G401 (cell line): ENCODE measurements around the gene IL15RA. TPM values are rescaled to one million over a fixed set of nuclear protein-coding genes. Genes with fewer than 3 reads are reported as not detected.
A peak's percentile ranks its signal among the peaks of the same experiment; 100 is the strongest.
"Not testable (repeated sequence)": the region's sequence is repeated elsewhere in the genome, so short reads cannot be mapped to it uniquely, and the experiment has no call there.

Experiments
- DNase-seq: peaks from one replicate; pipeline ENCODE4 v3.0.0-alpha.2; 2015; ENCODE audit warnings: low spot score
- in situ Hi-C: cut with HindIII; loops from 2 replicates; pipeline ENCODE4 v1.10.0; 2016; ENCODE audit warnings: low sequenced_read_pairs, mixed read lengths
- total RNA-seq: library from RNA; depleted of rRNA; stranded (reverse); fragments of >200 nt; shearing (Covaris generic); gene quantifications from 2 replicates; pipeline ENCODE4 v1.2.3, GENCODE V29; 2014

The IL15RA gene
- total RNA-seq, 1 experiment from 2014 or later = not detected

DNA sequence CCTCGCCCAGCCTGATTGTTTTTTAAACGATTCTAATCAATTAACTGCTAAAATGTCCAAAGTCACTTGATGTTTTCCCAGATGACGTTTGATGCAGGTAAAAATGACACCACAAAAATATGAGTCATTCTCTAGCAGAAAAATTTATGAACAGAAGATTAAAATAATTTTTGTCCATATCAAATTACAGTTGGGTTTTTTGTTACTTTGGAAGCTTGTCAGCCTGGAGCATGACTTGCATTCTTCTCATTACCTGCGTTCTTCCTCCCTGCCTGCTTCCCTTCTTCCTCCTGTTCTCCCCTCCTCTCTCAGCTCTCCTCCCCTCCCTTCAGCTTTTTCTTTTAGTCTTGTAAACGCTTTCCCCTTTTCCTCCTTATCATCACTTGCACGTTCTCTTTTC is 18.7 kb downstream of the IL15RA start:
- in situ Hi-C loops = no loop called here
- no peak for DNase-seq

DNA sequence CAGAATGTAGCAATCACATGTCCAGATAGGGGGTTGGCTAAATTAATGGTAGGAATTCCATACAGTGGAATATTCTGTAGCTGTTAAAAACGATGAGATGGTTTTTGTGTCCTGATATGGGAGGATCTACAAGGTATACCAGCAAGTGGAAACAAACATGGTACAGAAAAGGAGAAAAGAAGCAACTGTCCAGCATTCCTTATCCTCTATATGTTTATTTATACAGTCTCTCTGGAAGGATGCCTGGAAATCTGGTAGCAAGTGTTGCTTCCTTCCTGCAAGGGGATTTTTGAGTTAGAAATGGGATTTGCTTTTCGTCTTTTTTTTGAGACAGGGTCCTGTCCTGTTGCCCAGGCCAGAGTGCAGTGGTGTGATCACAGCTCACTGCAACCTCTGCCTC is 19.3 kb downstream of the IL15RA start:
- in situ Hi-C loops = no loop called here
- no peak for DNase-seq

DNA sequence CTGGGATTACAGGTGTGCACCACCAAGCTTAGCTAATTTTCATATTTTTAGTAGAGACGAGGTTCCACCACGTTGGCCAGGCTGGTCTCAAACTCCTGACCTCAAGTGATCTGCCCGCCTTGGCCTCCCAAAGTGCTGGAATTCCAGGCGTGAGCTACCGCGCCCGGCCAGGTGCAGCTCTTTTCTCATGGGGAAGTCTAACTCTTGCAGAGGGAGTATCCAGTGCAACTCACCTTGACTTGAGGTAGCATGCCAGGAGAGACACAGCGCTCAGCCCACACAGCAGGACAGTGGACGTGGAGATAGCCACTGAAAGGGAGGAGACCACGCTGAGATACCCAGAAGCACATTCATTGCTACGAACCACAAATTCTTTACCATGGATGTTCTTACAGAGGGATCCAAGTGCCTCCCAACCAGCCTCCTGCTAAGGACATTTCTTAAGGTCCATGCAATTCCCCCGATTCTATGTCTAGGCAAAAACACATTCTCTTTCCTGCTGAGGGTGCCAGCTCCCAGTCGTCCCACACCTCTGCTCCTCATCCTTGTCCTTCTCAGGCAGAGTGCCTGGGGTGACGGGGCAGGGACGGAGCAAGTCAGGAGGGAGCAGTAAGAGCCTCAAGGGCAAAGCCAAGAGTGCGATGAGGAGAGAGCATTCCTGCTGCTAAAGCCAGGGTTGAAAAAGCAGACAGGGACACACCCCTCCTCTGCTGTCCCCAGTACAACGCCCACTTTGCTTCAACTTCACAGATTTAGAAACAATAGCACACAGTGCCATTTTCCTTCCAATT is 21.0 kb downstream of the IL15RA start:
- in situ Hi-C loops = no loop called here
- no peak for DNase-seq

DNA sequence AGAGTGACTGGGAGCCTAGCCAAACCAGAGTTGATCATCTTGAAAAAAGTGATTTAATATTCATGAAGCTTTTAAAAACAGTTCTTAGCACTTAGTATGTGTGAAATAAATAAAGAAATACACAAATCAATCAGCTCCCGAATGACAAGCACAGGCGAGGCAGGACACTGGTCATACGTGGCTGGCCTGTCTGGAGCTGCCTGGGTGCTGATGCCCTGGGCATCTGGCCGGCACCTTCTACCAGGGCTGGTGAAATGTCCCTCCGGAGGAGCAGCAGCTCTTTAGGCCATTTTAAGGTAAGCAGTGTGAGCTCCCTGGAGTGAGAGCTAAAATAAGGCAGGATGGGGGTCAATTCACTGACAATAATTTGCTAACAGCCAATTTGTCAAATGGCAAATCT is 23.7 kb downstream of the IL15RA start:
- no peak for DNase-seq
- in situ Hi-C loops = no loop called here

DNA sequence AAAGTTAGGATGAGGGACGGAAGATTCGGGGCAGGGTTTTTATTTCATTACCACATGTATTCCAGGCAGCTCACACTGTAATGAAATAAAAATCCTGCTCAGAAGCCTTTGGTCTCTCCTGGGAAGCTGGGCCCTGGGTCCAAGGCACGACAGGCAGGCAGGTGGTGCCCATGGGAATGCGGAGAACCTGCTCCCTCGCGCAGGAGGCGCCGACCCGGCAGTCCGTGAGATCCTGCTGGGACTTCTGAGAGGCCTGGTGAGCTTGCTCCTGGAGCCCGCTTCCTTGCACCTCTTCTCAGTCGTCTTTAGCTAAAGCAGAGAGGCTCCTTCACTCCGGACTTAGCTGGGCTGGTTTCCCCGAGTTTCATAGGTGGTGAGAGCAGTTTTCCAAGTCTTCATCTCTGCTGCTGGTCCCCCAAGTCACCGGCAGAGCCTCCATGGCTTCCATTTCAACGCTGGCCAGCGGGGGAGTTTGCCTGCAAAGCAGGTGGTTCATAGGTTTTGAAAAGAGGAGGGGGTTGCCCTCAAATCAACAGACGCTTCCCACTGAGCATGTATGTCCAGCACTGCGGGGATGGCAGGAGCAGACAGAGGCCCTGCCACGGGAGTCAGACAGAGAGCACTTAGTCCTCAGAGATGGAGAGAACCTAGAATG is 24.5 kb downstream of the IL15RA start:
- DNase-seq = no peak

DNA sequence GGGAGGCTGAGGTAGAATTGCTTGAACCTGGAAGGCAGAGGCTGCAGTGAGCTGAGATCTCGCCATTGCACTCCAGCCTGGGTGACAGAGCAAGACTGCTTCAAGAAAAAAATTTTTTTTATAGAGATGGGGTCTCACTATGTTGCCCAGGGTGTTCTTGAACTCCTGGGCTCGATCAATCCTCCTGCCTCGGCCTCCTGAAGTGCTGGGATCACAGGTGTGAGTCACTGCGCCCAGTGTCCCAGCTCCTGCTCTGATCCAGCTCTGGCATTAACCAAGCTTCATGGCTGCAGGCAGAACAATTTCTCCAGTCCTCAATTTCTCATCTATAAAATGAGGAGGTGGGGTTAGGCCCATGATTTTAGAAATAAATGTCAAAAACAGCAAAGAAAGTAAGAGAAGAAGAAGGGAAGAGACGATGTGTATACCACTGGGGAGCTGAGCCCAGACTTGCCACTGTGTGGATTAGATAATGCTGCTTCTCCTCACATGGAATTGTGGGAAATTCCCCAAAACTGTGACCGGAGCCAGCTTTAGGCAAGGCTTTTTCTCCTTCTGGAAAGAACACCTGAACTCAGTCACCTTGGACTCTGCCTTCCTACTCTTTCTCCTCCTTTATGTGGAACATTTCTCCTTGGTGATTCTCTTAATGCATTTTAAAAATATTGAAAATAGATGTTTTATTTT is 25.5 kb downstream of the IL15RA start:
- in situ Hi-C loops = no loop called here
- no peak for DNase-seq

More for the DNA sequence above, 24.5 kb downstream of the IL15RA start:
- in situ Hi-C loops = no loop called here

DNA sequence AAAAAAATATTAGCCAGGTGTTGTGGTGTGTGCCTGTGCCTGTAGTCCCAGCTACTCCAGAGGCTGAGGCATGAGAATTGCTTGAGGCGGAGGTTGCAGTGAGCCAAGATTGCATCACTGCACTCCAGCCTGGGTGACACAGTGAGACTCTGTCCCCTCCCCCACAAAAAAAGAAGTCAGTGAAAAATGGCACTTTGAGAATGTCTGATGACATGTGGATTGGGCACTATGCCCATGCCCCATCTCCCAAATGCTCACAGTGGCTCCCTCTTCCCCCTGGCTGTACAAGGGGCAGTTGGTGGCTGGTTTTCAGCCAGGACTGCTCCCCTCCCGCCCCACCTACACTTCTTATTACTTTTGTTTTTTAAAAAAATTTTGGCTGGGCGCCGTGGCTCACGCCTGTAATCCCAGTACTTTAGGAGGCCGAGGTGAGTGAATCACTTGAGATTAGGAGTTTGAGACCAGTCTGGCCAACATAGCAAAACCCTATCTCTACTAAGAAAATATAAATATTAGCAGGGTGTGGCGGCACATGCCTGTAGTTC is 26.1 kb downstream of the IL15RA start:
- DNase-seq = no peak
- in situ Hi-C loops = no loop called here

DNA sequence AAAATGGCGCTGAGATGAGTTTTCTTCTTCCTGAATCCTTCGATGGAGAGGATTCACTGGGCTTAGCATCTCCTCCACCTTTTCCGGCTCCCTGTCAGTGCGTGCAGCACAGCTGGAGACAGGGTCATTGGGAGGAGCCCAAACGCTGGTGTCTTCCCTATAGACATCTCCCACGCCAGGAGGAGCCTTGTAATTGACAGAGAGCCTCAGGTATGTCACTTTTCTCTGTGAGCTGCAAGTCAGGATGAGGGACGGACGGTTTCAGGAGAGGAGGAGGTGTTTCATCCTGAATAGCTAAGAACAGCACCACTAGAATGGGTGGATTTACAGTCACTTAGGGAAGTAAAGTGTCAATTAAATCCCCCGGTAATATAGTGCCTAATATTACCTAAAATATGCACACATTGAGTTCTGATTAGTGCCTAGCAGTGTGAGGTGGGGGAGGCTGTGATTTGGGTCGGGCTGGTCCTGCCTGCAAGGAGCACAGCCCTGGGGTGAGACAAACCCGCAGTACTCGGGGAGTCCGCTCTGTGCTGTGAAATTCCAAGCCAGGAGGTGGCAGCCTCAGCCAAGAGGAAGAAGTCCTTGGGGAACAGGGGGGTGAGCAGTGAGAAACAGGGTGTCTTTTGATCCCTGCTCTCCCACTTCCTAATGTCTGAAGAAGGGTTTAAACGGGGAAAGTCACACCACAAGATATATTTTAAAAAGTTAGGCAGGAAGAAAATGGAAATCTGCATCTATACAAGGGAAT is 28.2 kb downstream of the IL15RA start:
- in situ Hi-C loops = no loop called here
- peak; percentile 12 for DNase-seq

DNA sequence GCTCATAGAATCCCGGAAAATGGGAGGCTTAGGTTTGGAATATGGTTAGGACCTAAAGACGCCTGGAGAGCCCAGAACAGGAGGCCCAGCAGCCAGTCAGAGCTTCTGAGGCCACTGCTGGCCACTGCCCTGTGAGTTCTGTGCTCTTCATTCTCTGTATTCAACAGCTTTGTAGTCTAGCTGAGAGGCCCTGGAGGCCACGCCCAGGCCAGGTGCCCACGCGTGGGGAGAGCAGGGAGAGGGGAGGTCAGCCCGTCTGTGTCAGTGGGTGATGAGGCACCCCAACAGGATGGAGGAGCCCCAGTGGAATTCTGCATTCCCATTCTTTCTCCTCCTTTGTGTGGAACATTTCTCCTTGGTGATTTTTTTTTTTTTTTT is 29.1 kb downstream of the IL15RA start:
- no peak for DNase-seq

DNA sequence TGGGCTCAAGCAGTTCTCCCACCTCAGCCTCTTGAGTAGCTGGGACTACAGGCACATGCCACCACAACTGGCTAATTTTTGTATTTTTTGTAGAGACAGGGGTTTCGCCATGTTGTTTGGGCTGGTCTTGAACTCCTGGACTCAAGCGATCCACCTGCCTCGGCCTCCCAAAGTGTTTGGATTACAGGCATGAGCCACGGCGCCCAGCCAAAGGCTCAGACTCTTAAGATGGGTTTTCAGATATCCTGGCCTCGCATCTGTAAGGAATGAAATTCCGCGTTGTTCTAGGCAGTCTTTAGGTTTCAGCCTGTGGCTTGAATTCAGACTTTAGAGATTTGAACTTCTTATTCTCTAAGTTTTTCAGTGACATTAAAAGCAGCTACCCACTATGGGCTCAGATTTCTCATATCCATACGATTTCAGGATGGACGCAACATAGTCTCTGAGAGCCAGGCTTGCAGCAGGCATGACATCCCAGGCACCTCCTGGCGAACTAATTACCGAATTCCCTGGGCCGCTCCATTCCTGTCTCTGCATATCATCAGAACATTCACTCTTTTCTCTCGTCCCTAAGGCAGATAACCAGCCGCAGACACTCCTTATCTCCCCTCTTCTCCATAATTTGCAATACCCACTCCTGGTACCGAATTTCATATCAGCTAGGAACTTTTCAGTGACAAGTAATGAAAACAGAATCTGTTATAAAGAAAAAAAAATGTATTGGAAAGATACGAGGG is 29.7 kb downstream of the IL15RA start:
- DNase-seq = no peak
- in situ Hi-C loops = no loop called here

More for the DNA sequence above, 29.1 kb downstream of the IL15RA start:
- in situ Hi-C loops = no loop called here

DNA sequence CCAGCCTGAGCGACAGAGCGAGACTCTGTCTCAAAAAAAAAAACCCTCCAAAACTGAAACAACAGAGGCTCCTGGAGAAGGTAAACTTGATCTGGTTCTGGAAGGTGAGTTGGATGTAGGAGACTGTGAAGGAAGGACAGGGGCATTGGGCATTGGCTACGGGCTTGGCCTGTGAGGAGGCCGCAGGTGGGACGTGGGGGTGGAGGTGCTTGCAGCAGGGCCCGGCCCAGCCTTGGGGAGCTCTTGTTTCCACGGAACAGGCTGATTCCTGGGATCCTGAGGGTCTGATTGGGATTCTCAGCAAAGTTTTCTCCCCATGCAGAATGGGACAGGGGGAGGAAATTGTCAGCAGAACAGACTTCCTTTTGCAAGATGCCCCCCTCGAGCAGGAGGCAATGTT is 30.6 kb downstream of the IL15RA start:
- no peak for DNase-seq
- in situ Hi-C loops = no loop called here

DNA sequence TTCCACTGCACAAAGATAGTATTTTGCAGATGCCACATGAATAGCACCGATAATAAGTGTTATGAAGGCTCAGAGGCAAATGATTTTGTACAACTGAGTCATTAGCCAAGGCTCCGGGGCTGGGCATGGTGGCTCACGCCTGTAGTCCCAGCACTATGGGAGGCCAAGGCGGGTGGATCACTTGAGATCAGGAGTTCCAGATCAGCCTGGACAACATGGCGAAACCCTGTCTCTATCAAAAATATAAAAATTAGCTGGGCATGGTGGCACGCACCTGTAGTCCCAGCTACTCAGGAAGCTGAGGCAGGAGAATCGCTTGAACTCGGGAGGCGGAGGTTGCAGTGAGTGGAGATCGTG is 30.9 kb downstream of the IL15RA start:
- in situ Hi-C loops, DNase-seq: not testable (repeated sequence)

DNA sequence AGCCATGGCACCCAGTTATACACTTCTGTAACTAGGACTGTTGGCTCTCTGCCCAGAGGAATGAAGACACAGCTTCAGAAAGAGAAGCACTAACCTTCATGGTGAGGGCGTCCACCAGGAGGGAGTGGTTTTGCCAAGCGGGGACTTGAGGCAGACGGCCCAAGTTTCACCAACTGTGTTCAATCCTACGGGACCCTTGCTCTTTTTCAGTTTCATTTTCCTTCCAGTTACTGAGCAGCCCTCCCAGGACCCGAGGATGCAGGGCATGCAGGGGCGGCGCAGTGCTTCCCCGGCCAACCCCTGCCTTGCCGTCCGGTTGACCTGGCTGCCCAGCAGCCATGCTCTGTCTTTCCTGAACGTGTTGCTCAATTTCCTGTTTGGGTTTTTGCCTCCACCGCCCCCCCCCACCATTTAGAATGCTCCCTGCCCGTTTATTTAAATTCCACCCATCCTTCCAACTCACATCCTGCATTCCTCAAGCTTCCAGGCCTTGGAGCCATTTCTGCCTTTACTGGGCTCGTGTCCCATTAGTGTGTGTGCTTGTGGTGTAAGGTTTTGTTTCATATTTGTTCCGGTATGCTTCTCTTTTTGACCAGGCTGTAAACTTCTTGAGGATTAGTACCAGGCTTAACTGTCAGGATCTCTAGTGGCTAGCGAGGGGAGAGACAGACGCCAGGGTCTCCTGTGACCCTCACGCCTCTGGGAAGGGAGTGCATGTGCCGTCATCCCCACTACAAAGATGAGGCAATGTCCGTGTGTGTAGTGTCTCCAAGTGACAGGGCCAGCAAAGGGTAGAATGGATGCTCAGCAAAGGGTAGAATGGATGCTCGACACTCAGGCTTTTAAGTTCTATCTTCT is 31.6 kb downstream of the IL15RA start:
- in situ Hi-C loops = no loop called here
- no peak for DNase-seq

DNA sequence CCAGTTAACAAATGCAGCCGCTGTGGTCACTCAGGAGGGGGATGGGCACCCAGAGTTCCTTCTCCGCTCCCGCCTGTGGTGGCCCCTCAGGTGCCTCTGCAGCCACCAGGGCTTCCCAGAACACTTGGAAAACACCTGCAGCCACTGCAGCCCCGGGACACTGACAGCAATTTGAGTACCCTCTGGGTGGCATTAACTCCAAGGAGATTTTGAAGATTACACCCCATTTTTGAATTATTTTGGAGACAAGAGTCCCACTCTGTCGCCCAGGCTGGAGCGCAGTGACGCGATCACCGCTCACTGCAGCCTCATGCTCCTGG is 32.2 kb downstream of the IL15RA start:
- in situ Hi-C loops = no loop called here
- DNase-seq = no peak

DNA sequence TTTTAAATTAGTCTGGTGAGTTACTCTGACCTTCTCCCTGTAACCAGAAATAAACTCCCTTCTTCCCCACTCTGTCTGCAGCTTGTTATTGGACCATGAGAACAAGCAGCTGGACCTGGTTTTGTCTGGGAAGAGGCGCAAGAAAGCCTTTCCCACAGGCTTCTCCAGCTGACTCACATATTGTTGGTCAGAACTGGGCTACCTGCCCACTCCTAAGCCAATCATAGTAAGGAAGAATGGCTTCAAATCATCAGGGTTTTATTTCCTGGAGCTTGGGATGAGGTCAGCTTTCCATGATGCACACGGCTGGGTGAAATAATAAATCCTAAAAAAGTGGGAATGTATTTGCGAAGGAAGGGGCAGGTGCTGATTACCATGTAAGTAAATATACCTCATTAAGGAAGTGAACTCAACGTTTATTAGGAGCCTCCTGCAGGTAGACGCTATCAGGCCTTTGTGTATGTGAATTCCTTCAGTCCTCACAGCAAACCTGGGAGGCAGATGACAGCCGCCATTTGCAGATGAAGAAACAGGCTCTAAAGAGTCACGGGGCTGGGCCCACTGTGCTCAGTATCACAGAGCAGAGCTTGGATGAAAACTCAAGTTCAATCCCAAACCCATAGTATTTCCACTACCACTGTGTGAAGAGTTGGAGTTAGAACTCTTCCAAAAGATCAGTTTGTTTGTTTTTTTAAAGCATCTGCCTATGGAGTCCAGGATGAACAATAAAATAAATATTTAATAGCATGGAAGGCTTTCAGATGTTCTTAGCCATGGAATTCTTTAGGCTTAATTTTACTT is 32.8 kb downstream of the IL15RA start:
- in situ Hi-C loops = no loop called here
- peak; percentile 28 for DNase-seq

DNA sequence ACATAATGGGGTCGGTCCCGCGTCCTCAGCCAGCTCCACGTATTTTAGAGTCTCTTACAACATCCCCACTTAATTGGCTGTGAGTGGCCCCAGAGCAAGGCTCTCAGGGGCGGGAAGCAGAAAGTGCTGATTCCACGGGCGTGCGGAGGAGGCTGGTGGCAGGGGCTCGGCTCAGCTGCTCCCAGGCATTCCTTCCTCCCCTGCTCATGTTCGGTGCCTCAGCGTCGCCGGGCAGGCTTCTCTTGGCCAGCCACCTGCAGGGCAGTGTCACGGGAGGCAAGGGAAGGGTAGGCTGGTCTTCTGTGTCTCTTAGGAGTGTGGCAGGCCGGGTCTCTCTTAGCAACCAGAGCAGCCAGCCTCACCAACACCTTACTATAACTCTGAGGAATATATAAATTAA is 33.8 kb downstream of the IL15RA start:
- no peak for DNase-seq
- in situ Hi-C loops = no loop called here

DNA sequence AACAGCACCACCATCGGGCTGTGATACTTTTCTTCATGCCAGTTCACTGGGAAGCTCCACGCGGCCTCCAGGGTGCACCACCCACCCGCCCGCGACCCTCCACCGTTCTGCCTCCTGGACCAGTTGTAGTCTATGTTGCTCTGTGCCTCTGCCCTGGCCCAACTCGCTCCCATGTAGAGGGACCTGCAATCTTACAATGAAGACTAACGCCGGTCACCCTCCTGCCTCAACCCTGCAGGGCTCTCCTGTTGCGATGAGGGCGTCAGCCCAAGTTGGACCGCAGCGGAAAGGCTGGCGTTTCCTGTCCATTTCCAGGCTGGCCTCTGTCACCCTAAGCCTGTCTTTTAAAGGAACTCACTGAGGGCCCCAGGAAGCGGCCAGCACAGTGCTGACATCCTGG is 34.9 kb downstream of the IL15RA start:
- DNase-seq = no peak
- in situ Hi-C loops = no loop called here
